ENCODE data around the gene RIIAD1.

Gene RIIAD1

GRCh38 chr1:151711044-151711800, 10.1 kb upstream of the RIIAD1 start:
- no peak for DNase-seq (ENCODE audit: low read depth in 3 of 3)

GRCh38 chr1:151711951-151712350, 9.4 kb upstream of the RIIAD1 start:
- DNase-seq (ENCODE audit: low read depth in 3 of 3), result no peak

- DNase-seq (ENCODE audit: low read depth in 3 of 3), result no peak
These were observed 8.3 kb upstream of the RIIAD1 start for GRCh38 chr1:151713044-151713443.

- no peak for DNase-seq (ENCODE audit: low read depth in 3 of 3)
These were observed 7.4 kb upstream of the RIIAD1 start for GRCh38 chr1:151713874-151714273.

- DNase-seq (ENCODE audit: low read depth in 3 of 3), result no peak
These were observed 6.2 kb upstream of the RIIAD1 start for GRCh38 chr1:151714820-151715725.

DNA sequence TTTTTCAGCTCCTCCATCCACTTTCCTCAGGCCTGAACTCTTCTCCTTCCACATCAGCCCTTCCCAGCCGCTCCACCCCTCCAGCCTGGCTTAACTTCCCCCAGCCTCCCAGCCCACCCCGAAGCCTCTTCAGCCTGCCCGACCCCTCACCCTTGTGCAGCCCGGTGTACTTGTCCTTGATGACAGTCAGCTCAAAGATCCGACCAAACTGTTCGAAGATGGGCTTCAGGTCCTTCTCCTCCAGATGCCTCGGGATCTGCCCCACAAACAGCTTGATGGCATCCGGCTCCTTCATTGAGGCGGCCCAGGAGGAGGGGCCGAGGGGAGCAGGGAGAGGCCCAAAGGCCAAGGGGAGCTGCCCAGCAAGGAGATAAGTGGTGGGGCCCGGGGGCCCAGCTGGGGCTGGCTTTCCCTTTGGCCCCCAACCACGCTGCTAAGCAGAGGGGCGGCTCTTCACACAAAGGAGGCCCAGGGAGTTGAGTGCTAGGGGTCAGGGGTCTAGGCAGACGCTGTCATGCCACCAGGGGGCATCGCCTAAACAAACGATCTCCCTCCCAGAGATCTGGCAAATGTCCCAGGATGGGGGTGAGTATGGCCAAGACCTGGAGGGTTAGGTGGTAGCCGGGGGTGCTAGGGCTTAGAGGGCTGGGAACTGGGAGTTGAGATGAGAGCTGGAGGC, 5.5 kb upstream of the RIIAD1 start:
- no peak for DNase-seq (ENCODE audit: low read depth in 3 of 3)

DNA sequence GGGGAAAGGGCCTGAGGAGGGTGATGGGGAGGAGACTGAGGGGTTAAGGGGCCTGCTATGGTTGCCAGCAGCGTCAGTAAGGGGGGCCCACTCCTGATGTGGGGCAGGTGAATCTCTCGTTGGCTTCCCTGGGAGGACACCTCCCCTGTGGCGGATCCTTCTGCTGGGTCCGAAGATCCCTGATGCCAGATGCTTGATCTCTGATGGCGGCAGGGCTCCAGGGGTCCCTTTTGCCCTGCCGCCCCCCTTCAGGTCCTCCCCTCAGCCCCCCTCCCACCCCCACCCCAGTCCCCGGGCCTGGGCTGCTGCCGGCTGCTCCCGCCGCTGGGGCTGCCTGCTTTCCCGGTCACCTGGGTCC, 4.9 kb upstream of the RIIAD1 start:
- no peak for DNase-seq (ENCODE audit: low read depth in 3 of 3)

- DNase-seq (ENCODE audit: low read depth in 3 of 3), result no peak
These were observed 4.3 kb upstream of the RIIAD1 start, which contains the start of gene CELF3 for GRCh38 chr1:151716771-151717631. Gene CELF3 (minus strand): TSS chr1:151716803. CDS start chr1:151716020, 783 bp downstream.

GRCh38 chr1:151718011-151718431, 3.3 kb upstream of the RIIAD1 start:
- no peak for DNase-seq (ENCODE audit: low read depth in 3 of 3)

DNA sequence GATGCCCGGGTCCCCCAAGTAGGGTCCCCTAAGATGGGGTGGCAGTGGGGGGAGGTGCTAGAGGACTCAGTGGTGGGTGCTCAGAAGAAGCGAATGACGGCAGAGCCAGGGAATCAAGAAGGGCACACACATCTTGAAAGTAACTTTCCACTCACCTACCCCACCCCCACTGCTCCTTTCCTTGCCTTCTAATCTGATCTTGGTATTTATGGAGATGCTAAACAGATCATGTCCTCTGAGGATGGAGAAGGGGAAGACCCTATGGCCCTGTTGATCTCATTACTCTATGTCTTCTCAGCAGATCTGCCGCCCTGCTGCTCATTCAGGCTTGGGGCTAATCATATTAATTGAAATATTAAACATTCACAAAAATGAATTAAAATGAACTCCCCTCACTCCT, 2.7 kb upstream of the RIIAD1 start:
- no peak for DNase-seq (ENCODE audit: low read depth in 3 of 3)

GRCh38 chr1:151720125-151720524, 1.2 kb upstream of the RIIAD1 start:
- no peak for DNase-seq (ENCODE audit: low read depth in 3 of 3)

GRCh38 chr1:151720554-151720953, 768 bp upstream of the RIIAD1 start:
- no peak for DNase-seq (ENCODE audit: low read depth in 3 of 3)

GRCh38 chr1:151721788-151722510, 627 bp downstream of the RIIAD1 start:
- no peak for DNase-seq (ENCODE audit: low read depth in 3 of 3)

DNA sequence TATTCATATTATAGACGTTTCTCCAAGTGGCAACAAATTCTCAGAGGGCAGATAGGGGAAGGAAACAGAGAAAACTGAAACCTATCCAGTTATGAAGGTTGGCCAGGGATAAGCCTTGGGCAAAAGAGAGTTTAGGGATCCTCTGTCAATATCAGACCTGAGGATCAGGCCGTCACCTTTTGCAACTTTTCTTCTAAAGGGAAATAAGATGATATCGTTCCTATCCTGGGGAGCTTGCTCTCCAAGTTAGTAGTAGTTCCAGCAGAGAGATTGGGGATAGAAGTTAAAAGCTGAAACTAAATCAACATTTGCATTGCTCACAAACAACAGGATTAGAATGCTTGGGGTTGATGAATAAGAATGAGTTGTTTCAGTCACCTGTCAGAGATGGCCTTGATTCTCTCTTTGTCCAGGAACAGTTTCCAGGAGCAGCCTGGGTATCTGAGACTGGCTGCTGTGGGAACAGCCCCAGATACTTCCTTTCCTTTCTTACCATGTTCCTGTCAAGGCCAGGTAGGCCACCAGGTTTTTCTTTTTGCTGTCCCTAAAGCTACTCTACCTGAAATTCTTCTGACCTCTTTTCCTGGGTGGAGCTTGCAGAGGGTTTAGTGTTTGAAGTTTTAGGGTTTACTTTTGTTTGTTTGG, 2.5 kb downstream of the RIIAD1 start:
- DNase-seq (ENCODE audit: low read depth in 3 of 3), result no peak

DNA sequence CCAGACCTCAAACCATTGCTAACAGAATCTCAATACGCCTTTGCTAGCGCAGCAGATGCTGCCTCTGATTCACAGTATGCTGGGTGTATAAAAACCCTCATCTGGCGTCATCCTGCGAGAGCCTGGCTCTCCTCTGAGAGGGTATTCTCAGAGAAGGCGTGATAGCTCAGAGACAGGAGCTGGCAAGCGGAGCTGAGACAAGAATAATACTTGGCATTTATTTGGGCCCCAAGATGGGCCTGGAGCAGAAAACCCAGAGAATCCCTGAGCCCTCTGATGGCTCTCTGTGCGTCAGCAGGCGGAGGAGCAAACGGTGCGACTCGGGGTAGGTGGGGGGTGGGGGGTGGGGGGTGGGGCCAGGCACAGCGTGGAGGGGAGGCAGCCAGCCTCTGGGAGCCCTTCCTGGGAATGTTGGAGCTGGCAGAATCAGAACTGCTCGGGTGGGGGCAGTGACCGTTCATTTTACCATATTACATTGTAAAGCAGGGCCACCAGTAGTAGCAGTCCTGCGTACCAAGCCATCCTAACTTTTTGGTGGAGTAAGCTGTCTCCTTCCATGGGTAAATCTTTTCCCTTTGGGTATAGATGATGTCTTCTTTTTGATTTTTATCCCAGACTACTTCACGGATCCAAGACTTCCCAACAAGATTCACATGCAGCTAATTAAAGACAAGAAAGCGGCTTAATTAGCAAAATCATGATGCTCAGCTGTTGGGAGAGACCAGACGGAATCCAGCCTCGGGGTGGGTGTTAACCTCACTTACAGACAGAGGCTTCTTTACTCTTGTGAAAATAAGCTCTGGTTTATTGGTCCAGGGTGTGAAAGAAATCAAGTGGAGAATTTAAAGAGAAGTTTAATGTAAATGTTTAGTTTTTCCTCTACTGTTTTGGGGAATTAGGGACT, 7.1 kb downstream of the RIIAD1 start:
- no peak for DNase-seq (ENCODE audit: low read depth in 3 of 3)

GRCh38 chr1:151729157-151729965, 8.0 kb downstream of the RIIAD1 start:
- no peak for DNase-seq (ENCODE audit: low read depth in 3 of 3)

DNA sequence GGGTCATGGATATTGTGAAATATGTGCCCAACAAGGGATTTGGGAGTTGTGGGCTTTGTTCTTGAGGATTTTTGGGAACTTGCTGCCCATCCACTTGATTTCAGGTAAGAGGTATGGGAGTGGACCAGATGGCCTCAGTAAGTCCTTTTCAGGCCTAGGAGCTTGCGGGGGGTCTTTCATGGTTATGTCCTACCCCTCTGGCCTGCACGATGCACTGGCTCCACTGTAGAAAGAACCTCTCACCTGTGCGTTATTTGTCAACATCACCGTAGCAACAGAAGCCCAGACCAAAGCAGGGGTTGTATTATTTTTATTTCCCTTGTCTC, 8.6 kb downstream of the RIIAD1 start:
- DNase-seq (ENCODE audit: low read depth in 3 of 3), result no peak

DNA sequence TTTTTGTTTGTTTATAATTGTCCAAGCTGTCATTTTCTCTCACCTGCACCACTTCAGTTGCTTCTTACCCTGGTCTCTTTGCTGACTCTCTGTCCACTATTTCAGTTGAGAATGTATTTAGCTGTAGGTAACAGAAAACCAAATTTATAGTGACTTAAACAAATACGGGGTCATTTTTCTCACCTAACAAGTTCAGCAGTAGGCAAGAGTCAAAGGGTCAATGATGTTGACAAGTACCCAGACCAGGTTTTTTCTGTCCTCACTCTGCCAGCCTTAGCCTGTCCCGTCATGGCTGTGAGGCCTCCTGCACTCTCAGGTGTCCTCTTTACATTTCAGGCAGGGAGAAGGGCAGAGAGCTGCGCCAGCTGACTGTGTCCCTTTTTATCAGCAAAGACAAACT, 11.8 kb downstream of the RIIAD1 start:
- no peak for DNase-seq (ENCODE audit: low read depth in 3 of 3)
